Thyroid gland (tissue), 4 donors: Measurements from ENCODE around the gene DDX39B. TPM values are rescaled to one million over a fixed set of nuclear protein-coding genes. Genes with fewer than 3 reads are reported as not detected.

Experiments
- DNase-seq, 2 donors: peaks; one replicate each; pipeline ENCODE4 v3.0.0-alpha.2; 2019
- H3K27ac ChIP-seq, 3 donors: fragments of 200-600 bp; sonication (generic); 1 replicate in 2 of 3; 2 replicates in 1 of 3; pipeline ENCODE4 v1.5.1; 2016 to 2019; ENCODE audit warnings: mild to moderate bottlenecking in 1 of 3, moderate library complexity in 1 of 3
- H3K27me3 ChIP-seq: fragments of 200-600 bp; sonication (generic); one replicate; pipeline ENCODE4 v1.5.1; 2019
- H3K36me3 ChIP-seq, 2 donors: fragments of 200-600 bp; sonication (generic); one replicate each; pipeline ENCODE4 v1.5.1; 2016 to 2019
- H3K4me1 ChIP-seq, 2 donors: fragments of 200-600 bp; sonication (generic); one replicate each; pipeline ENCODE4 v1.5.1; 2017 to 2019
- H3K4me3 ChIP-seq, 3 donors: fragments of 200-600 bp; sonication (generic); replicated peaks in 1 of 3; 1 replicate in 2 of 3; 2 replicates in 1 of 3; pipeline ENCODE4 v1.5.1; 2016; ENCODE audit warnings: mild to moderate bottlenecking in 1 of 3
- H3K9me3 ChIP-seq: fragments of 200-600 bp; sonication (generic); one replicate; pipeline ENCODE4 v1.5.1; 2017
- CTCF ChIP-seq, 6 experiments: fragments of 200-600 bp in 3 of 6; fragments of 450-650 bp in 3 of 6; sonication (generic) in 3 of 6; IDR thresholded peaks; one replicate each; pipeline ENCODE4 v1.5.1; 2016 to 2019; ENCODE audit warnings: antibody characterized with exemption in 6 of 6, mild to moderate bottlenecking in 2 of 6, inconsistent platforms in 1 of 6, moderate library complexity in 1 of 6
- POLR2A ChIP-seq, 2 donors: fragments of 450-650 bp; IDR thresholded peaks; one replicate each; pipeline ENCODE4 v1.6.1; 2017; ENCODE audit warnings: antibody characterized with exemption in 2 of 2, mild to moderate bottlenecking in 2 of 2, moderate library complexity in 1 of 2
- whole genome bisulfite sequencing, 2 donors: methylation state at CpG; one replicate each; pipeline ENCODE4 v1.1.5; 2017; 5-methylcytosine and 5-hydroxymethylcytosine counted together
- intact Hi-C: fragments of 100-400 bp; cut with DNase I; formaldehyde crosslinking; loops from one replicate; pipeline ENCODE4 v1.15.1; 2023
- total RNA-seq, 4 donors: library from RNA; depleted of rRNA; stranded (reverse); fragments of >200 nt; gene quantifications; one replicate each; pipeline ENCODE4 v1.2.3, GENCODE V29; 2016

The DDX39B gene
- total RNA-seq, 4 donors from 2014 or later: 296 to 339 (median 314) TPM

- Histone ChIP-seq H3K27ac (no peak overlapping the region), H3K36me3 (no peaks in the 10 kb centered on the region), H3K4me3 (no peak overlapping the region), H3K27me3 (no peaks in the 10 kb centered on the region), H3K4me1 (peaks cover 0 to 3% of the 10 kb centered on the region in 2 donors), H3K9me3 (no peaks in the 10 kb centered on the region)
- intact Hi-C loops: no loop called here
- WGBS, 2 donors: 70 to 74% methylated on average over 8 of the region's 8 CpGs
- TF ChIP-seq CTCF (IDR thresholded peaks at IDR 0.05) (no peak), POLR2A (IDR thresholded peaks at IDR 0.05) (no peak)
- no peak for DNase-seq
Observed at GRCh38 chr6:31575952-31576685, 34.3 kb upstream of the DDX39B start.

DNA sequence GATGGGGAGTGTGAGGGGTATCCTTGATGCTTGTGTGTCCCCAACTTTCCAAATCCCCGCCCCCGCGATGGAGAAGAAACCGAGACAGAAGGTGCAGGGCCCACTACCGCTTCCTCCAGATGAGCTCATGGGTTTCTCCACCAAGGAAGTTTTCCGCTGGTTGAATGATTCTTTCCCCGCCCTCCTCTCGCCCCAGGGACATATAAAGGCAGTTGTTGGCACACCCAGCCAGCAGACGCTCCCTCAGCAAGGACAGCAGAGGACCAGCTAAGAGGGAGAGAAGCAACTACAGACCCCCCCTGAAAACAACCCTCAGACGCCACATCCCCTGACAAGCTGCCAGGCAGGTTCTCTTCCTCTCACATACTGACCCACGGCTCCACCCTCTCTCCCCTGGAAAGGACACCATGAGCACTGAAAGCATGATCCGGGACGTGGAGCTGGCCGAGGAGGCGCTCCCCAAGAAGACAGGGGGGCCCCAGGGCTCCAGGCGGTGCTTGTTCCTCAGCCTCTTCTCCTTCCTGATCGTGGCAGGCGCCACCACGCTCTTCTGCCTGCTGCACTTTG is 33.6 kb upstream of the DDX39B start, which contains the start of gene TNF:
TSS of gene TNF (plus strand) at position 231 of the 567 bp plus-strand sequence. CDS start at position 408, 177 bp downstream.
- Histone ChIP-seq H3K4me3 (no peak within 1 kb of the TSS), H3K9me3 (no peaks in the 10 kb centered on the region), H3K4me1 (no peaks in the 10 kb centered on the region), H3K27me3 (no peaks in the 10 kb centered on the region), H3K36me3 (no peaks in the 10 kb centered on the region), H3K27ac (no peak within 1 kb of the TSS)
- 44 to 52% methylated on average over 16 to 19 of the region's 19 CpGs for WGBS, 2 donors
- TF ChIP-seq CTCF (IDR thresholded peaks at IDR 0.05): no peak
- TF ChIP-seq POLR2A (IDR thresholded peaks at IDR 0.05): no peak
- peak in 1 of 2 donors; percentile 8 for DNase-seq
- intact Hi-C loops: no loop called here

- TF ChIP-seq POLR2A (IDR thresholded peaks at IDR 0.05): no peak
- no peak for TF ChIP-seq CTCF (IDR thresholded peaks at IDR 0.05)
- no peak for DNase-seq
- Histone ChIP-seq H3K27ac (no peak overlapping the region), H3K36me3 (no peaks in the 10 kb centered on the region), H3K9me3 (no peaks in the 10 kb centered on the region), H3K4me3 (no peak overlapping the region), H3K27me3 (no peaks in the 10 kb centered on the region), H3K4me1 (no peaks in the 10 kb centered on the region)
- intact Hi-C loops: no loop called here
- 82 to 85% methylated on average over 14 of the region's 14 CpGs for WGBS, 2 donors
Observed at GRCh38 chr6:31574106-31575061, 32.6 kb upstream of the DDX39B start.

DNA sequence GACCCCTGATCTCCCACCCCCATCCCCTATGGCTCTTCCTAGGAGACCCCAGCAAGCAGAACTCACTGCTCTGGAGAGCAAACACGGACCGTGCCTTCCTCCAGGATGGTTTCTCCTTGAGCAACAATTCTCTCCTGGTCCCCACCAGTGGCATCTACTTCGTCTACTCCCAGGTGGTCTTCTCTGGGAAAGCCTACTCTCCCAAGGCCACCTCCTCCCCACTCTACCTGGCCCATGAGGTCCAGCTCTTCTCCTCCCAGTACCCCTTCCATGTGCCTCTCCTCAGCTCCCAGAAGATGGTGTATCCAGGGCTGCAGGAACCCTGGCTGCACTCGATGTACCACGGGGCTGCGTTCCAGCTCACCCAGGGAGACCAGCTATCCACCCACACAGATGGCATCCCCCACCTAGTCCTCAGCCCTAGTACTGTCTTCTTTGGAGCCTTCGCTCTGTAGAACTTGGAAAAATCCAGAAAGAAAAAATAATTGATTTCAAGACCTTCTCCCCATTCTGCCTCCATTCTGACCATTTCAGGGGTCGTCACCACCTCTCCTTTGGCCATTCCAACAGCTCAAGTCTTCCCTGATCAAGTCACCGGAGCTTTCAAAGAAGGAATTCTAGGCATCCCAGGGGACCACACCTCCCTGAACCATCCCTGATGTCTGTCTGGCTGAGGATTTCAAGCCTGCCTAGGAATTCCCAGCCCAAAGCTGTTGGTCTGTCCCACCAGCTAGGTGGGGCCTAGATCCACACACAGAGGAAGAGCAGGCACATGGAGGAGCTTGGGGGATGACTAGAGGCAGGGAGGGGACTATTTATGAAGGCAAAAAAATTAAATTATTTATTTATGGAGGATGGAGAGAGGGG is 31.7 kb upstream of the DDX39B start:
- Histone ChIP-seq H3K27me3 (no peaks in the 10 kb centered on the region), H3K36me3 (no peaks in the 10 kb centered on the region), H3K27ac (no peak overlapping the region), H3K9me3 (no peaks in the 10 kb centered on the region), H3K4me1 (no peaks in the 10 kb centered on the region), H3K4me3 (no peak overlapping the region)
- intact Hi-C loops: no loop called here
- DNase-seq: no peak
- no peak for TF ChIP-seq POLR2A (IDR thresholded peaks at IDR 0.05)
- 87 to 89% methylated on average over 9 of the region's 9 CpGs for WGBS, 2 donors
